MM.1S (cell line): ENCODE results near the gene AP1AR.
"Not testable (repeated sequence)": the region's sequence is repeated elsewhere in the genome, so short reads cannot be mapped to it uniquely, and the experiment has no call there.

Experiments
- EZH2 ChIP-seq: fragments of 300-600 bp; sonication (generic); optimal IDR thresholded peaks from 2 replicates; pipeline ENCODE3; 2017; ENCODE audit warnings: low read depth, mild to moderate bottlenecking, antibody characterized with exemption, low read length, mixed read lengths
- EZH2phosphoT487 ChIP-seq: fragments of 300-600 bp; sonication (generic); IDR thresholded peaks from 2 replicates; pipeline ENCODE4 v1.6.1; 2018; ENCODE audit warnings: antibody characterized with exemption, low read length
- TF ChIP-seq, protein P1 (sequence below): fragments of 300-600 bp; sonication (generic); IDR thresholded peaks from 2 replicates; pipeline ENCODE4 v1.5.1; 2016; ENCODE audit warnings: antibody characterized with exemption, low read length, mixed read lengths

DNA sequence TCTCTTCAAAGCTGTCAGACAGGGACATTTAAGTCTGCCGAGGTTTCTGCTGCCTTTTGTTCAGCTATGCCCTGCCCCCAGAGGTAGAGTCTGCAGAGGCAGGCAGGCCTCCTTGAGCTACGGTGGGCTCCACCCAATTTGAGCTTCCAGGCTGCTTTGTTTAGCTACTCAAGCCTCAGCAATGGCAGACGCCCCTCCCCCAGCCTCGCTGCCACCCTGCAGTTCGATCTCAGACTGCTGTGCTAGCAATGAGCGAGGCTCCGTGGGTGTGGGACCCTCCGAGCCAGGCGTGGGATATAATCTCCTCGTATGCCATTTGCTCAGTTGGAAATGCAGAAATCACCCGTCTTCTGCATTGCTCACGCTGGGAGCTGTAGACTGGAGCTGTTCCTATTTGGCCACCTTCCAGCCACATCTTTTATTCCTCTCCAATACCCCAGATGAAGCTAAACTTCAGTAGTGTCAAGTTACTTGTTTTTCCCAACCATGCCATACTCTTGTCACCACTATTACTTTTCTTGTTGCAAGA lies 77.7 kb downstream of the AP1AR start:
- TF ChIP-seq, protein P1, sequence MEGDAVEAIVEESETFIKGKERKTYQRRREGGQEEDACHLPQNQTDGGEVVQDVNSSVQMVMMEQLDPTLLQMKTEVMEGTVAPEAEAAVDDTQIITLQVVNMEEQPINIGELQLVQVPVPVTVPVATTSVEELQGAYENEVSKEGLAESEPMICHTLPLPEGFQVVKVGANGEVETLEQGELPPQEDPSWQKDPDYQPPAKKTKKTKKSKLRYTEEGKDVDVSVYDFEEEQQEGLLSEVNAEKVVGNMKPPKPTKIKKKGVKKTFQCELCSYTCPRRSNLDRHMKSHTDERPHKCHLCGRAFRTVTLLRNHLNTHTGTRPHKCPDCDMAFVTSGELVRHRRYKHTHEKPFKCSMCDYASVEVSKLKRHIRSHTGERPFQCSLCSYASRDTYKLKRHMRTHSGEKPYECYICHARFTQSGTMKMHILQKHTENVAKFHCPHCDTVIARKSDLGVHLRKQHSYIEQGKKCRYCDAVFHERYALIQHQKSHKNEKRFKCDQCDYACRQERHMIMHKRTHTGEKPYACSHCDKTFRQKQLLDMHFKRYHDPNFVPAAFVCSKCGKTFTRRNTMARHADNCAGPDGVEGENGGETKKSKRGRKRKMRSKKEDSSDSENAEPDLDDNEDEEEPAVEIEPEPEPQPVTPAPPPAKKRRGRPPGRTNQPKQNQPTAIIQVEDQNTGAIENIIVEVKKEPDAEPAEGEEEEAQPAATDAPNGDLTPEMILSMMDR: not testable (repeated sequence)
- not testable (repeated sequence) for TF ChIP-seq EZH2, EZH2phosphoT487
